Spinal cord (tissue), 4 donors: Measurements from ENCODE around the gene IMMP2L. TPM values are rescaled to one million over a fixed set of nuclear protein-coding genes. Genes with fewer than 3 reads are reported as not detected.

Experiments used
- polyA plus RNA-seq, 2 donors: library from polyadenylated mRNA; unstranded; fragments of 120-200 nt; gene quantifications; one replicate each; pipeline ENCODE4 v1.2.1, GENCODE V29; 2013; ENCODE audit not compliant: insufficient read length in 2 of 2
- small RNA-seq: library from RNA; depleted of rRNA; stranded (forward); fragments of <200 nt; gene quantifications from one replicate; pipeline ENCODE3, GENCODE V24; 2014; ENCODE audit warnings: low replicate concordance
- total RNA-seq, 2 donors: library from RNA; depleted of rRNA in 1 of 2; stranded (reverse); fragments of 120-200 nt in 1 of 2; fragments of >200 nt in 1 of 2; gene quantifications; one replicate each; pipeline versions ENCODE4 v1.2.3 to v1.2.4, GENCODE V29; 2013 to 2014

IMMP2L gene
- total and polyA plus RNA-seq, 4 donors, result 14.8 to 26.8 (median 17.4) TPM

Small RNA genes within 50 kb of the gene (small RNA-seq; reads per million reads assigned to genes)
- not detected for gene AC003989.2
